NCI-H510A (cell line): ENCODE results near the gene HLA-DQA1.
"Not testable (repeated sequence)": the region's sequence is repeated elsewhere in the genome, so short reads cannot be mapped to it uniquely, and the experiment has no call there.

ENCODE experiments used
- DNase-seq: peaks from one replicate; lab custom pipeline; 2025; lab: John Stamatoyannopoulos, UW

The HLA-DQA1 gene

GRCh38 chr6:32637219-32637880 lies at the start of gene HLA-DQA1:
HLA-DQA1 (plus strand) TSS chr6:32637406; CDS start chr6:32637459, 53 bp downstream.
- no peak for DNase-seq

- DNase-seq: no peak
Observed at GRCh38 chr6:32588156-32588555, 49.0 kb upstream of the HLA-DQA1 start.

GRCh38 chr6:32589596-32590449 lies 47.4 kb upstream of the HLA-DQA1 start, which contains the start of gene HLA-DRB1:
HLA-DRB1 (minus strand) TSS chr6:32589848; CDS start chr6:32589742, 106 bp downstream.
- no peak for DNase-seq

GRCh38 chr6:32590713-32591112 lies 46.5 kb upstream of the HLA-DQA1 start:
- DNase-seq: not testable (repeated sequence)

GRCh38 chr6:32597024-32597423 lies 40.2 kb upstream of the HLA-DQA1 start:
- DNase-seq: no peak

GRCh38 chr6:32602383-32602782 lies 34.8 kb upstream of the HLA-DQA1 start:
- DNase-seq: no peak

- DNase-seq: no peak
Observed at GRCh38 chr6:32603222-32603621, 34.0 kb upstream of the HLA-DQA1 start.

GRCh38 chr6:32603888-32604287 lies 33.3 kb upstream of the HLA-DQA1 start:
- no peak for DNase-seq

GRCh38 chr6:32604434-32604877 lies 32.8 kb upstream of the HLA-DQA1 start:
- no peak for DNase-seq

GRCh38 chr6:32607263-32607987 lies 29.8 kb upstream of the HLA-DQA1 start:
- DNase-seq: no peak

- DNase-seq: no peak
Observed at GRCh38 chr6:32607988-32608298, 29.3 kb upstream of the HLA-DQA1 start.

- DNase-seq: no peak
Observed at GRCh38 chr6:32608362-32608761, 28.8 kb upstream of the HLA-DQA1 start.

GRCh38 chr6:32609391-32609730 lies 27.8 kb upstream of the HLA-DQA1 start:
- no peak for DNase-seq

GRCh38 chr6:32609731-32610640 lies 27.2 kb upstream of the HLA-DQA1 start:
- no peak for DNase-seq

GRCh38 chr6:32610682-32611296 lies 26.4 kb upstream of the HLA-DQA1 start:
- no peak for DNase-seq

GRCh38 chr6:32613475-32613874 lies 23.7 kb upstream of the HLA-DQA1 start:
- DNase-seq: no peak

GRCh38 chr6:32614366-32615081 lies 22.7 kb upstream of the HLA-DQA1 start:
- DNase-seq: no peak

GRCh38 chr6:32615885-32616532 lies 21.2 kb upstream of the HLA-DQA1 start:
- no peak for DNase-seq

- DNase-seq: no peak
Observed at GRCh38 chr6:32617751-32618150, 19.5 kb upstream of the HLA-DQA1 start.

GRCh38 chr6:32621372-32621771 lies 15.8 kb upstream of the HLA-DQA1 start:
- no peak for DNase-seq
